Stimulated activated CD4-positive, alpha-beta T cell treated with anti-CD3 and anti-CD28 coated beads, TNF-alpha, amount 100 ng/mL, for 4 hours (primary cell): ENCODE data around the gene STK32A.

Source experiments
- DNase-seq, 3 experiments: peaks; one replicate each; pipeline ENCODE4 v3.0.0-alpha.2; 2020; ENCODE audit warnings: low read depth in 3 of 3

The STK32A gene

GRCh38 chr5:147391781-147392180 lies 157.0 kb downstream of the STK32A start:
- DNase-seq: no peak

GRCh38 chr5:147393874-147394672 lies 159.2 kb downstream of the STK32A start:
- DNase-seq: no peak

GRCh38 chr5:147396070-147396823 lies 161.4 kb downstream of the STK32A start:
- no peak for DNase-seq

GRCh38 chr5:147397616-147398015 lies 162.8 kb downstream of the STK32A start:
- DNase-seq: no peak

GRCh38 chr5:147398860-147399259 lies 164.0 kb downstream of the STK32A start:
- DNase-seq: no peak

GRCh38 chr5:147400126-147400809 lies 165.4 kb downstream of the STK32A start:
- DNase-seq: no peak

- no peak for DNase-seq
Measured at GRCh38 chr5:147400881-147401280, 166.1 kb downstream of the STK32A start.

GRCh38 chr5:147403651-147404640 lies 169.1 kb downstream of the STK32A start:
- DNase-seq: no peak

GRCh38 chr5:147404706-147405105 lies 169.9 kb downstream of the STK32A start:
- no peak for DNase-seq

GRCh38 chr5:147406636-147407035 lies 171.8 kb downstream of the STK32A start:
- DNase-seq: no peak

GRCh38 chr5:147407094-147407681 lies 172.4 kb downstream of the STK32A start:
- no peak for DNase-seq

- no peak for DNase-seq
Measured at GRCh38 chr5:147408980-147409379, 174.2 kb downstream of the STK32A start.

- DNase-seq: no peak
Measured at GRCh38 chr5:147410496-147411358, 175.9 kb downstream of the STK32A start.

GRCh38 chr5:147411359-147412319 lies 176.8 kb downstream of the STK32A start:
- DNase-seq: no peak

- DNase-seq: no peak
Measured at GRCh38 chr5:147412561-147412960, 177.7 kb downstream of the STK32A start.

GRCh38 chr5:147413266-147413665 lies 178.4 kb downstream of the STK32A start:
- DNase-seq: no peak

GRCh38 chr5:147415651-147416050 lies 180.8 kb downstream of the STK32A start:
- DNase-seq: no peak

GRCh38 chr5:147417135-147417813 lies 182.4 kb downstream of the STK32A start:
- no peak for DNase-seq
